Measurements from ENCODE around the gene ZSCAN9. TPM values are rescaled to one million over a fixed set of nuclear protein-coding genes. Genes with fewer than 3 reads are reported as not detected.
A peak's percentile ranks its signal among the peaks of the same experiment; 100 is the strongest.

ZSCAN9 gene
- total RNA-seq, 1 donor from 2014 or later: 40.1 TPM

DNA sequence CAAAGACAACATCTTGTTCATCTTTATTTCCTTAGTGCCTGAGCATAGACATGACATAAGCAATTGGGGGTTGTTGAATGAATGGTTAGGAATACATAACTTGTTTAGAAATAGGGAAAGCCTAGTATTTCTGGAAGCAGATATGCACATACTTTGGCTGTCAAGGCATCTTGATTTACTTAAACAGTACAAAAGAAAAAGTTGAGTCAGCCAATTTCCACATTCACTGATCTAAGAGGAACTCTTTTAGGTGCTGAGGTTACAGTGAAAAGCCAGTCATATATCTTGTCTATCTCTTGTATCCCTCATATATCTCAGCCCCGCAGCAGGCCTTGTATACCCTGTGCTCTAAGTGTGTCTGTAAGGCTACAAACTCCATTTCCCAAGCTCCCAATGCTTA is 15.4 kb downstream of the ZSCAN9 start:
- no peak overlapping the region for H3K4me3 Mint-ChIP-seq (ENCODE audit: low read depth)
- H3K27ac Mint-ChIP-seq: no peak overlapping the region
- H3K9me3 Mint-ChIP-seq (ENCODE audit: low read depth): no peaks in the 10 kb centered on the region
- TF ChIP-seq, protein P1, sequence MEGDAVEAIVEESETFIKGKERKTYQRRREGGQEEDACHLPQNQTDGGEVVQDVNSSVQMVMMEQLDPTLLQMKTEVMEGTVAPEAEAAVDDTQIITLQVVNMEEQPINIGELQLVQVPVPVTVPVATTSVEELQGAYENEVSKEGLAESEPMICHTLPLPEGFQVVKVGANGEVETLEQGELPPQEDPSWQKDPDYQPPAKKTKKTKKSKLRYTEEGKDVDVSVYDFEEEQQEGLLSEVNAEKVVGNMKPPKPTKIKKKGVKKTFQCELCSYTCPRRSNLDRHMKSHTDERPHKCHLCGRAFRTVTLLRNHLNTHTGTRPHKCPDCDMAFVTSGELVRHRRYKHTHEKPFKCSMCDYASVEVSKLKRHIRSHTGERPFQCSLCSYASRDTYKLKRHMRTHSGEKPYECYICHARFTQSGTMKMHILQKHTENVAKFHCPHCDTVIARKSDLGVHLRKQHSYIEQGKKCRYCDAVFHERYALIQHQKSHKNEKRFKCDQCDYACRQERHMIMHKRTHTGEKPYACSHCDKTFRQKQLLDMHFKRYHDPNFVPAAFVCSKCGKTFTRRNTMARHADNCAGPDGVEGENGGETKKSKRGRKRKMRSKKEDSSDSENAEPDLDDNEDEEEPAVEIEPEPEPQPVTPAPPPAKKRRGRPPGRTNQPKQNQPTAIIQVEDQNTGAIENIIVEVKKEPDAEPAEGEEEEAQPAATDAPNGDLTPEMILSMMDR (IDR thresholded peaks at IDR 0.05; ENCODE audit: unreplicated experiment): no peak
- DNase-seq (ENCODE audit: low spot score, unreplicated experiment): no peak
- H3K36me3 Mint-ChIP-seq (ENCODE audit: insufficient read depth): peaks cover 23% of the 10 kb centered on the region
- H3K4me1 Mint-ChIP-seq (ENCODE audit: low read depth): no peaks in the 10 kb centered on the region
- no peaks in the 10 kb centered on the region for H3K27me3 Mint-ChIP-seq

DNA sequence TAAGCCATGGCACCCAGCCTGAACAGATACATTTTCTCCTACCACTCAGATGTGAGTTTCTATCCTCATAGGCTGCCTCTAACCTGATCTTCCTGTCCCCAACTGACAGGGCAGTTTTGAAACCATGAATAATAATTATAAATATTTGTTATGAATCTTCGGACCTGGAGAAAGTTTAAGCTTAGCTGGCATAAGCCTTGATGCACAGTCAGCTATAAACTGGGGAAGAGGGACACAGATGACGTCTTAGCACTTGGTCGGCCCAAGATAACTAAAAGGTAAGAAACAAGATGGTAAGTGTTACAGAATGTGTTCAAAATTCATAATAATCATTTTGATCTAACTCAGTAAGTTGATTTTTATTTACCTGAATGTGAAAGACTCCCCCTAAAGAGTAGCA is 18.9 kb downstream of the ZSCAN9 start:
- Mint-ChIP-seq H3K4me3 (ENCODE audit: low read depth) (no peak overlapping the region), H3K36me3 (ENCODE audit: insufficient read depth) (peaks cover 16% of the 10 kb centered on the region), H3K4me1 (ENCODE audit: low read depth) (no peaks in the 10 kb centered on the region), H3K27me3 (no peaks in the 10 kb centered on the region), H3K27ac (no peak overlapping the region), H3K9me3 (ENCODE audit: low read depth) (no peaks in the 10 kb centered on the region)
- no peak for DNase-seq (ENCODE audit: low spot score, unreplicated experiment)
- TF ChIP-seq, protein P1 (IDR thresholded peaks at IDR 0.05; ENCODE audit: unreplicated experiment): no peak

DNA sequence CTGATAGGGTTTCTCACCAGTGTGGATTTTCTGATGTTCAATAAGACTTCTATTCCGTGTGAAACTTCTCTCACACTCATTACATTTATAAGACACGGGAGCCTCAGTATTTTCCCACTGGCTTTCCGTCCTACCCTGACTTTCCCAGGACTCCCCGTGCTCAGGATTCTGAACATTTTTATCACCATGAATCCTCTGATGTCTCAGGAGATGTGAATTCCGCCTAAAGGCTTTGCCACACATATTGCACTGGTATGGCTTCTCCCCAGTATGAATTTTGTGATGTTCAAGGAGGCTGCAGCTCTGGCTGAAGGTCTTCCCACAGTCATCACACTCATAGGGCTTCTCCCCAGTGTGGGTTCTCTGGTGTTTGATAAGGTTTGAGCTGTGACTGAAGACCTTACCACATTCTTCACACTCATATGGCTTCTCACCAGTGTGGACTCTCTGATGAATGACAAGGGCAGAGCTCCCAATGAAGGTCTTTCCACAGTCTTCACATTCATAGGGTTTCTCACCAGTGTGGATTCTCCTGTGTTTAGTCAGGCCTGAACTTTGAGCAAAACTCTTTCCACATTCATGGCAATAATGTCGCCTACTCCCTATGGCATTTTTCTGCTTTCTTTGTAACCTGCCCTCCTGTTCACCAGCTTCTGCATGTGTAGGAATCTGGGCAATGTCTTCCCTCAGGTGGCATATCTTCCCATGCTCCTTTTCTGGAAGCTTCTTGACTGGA is 20.3 kb downstream of the ZSCAN9 start:
- Mint-ChIP-seq H3K4me3 (ENCODE audit: low read depth) (no peak overlapping the region), H3K4me1 (ENCODE audit: low read depth) (no peaks in the 10 kb centered on the region), H3K36me3 (ENCODE audit: insufficient read depth) (peaks cover 18% of the 10 kb centered on the region), H3K27ac (no peak overlapping the region), H3K27me3 (no peaks in the 10 kb centered on the region), H3K9me3 (ENCODE audit: low read depth) (no peaks in the 10 kb centered on the region)
- DNase-seq (ENCODE audit: low spot score, unreplicated experiment): no peak
- TF ChIP-seq, protein P1 (IDR thresholded peaks at IDR 0.05; ENCODE audit: unreplicated experiment): no peak

DNA sequence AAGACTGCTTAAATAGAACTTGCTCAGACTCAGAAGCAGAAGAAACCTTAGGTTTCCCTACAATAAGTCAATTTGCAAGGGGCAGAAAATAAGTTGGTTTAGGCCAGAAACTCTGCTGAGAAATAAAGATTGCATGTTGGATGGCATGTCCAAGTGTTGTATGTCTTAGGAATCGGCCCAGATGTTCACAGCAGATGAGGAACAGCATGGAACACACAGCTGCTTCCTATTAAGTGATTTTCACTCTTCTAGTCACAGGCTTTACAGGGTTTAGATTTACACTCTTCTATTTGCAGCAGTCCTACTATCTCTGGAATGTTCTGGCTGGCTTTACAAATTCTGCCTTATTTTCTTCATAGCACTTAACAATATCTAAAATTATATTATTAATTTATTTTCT is 23.8 kb downstream of the ZSCAN9 start:
- no peak overlapping the region for H3K4me3 Mint-ChIP-seq (ENCODE audit: low read depth)
- H3K4me1 Mint-ChIP-seq (ENCODE audit: low read depth): peaks cover 10% of the 10 kb centered on the region
- H3K9me3 Mint-ChIP-seq (ENCODE audit: low read depth): no peaks in the 10 kb centered on the region
- H3K27me3 Mint-ChIP-seq: no peaks in the 10 kb centered on the region
- H3K36me3 Mint-ChIP-seq (ENCODE audit: insufficient read depth): peaks cover 18% of the 10 kb centered on the region
- DNase-seq (ENCODE audit: low spot score, unreplicated experiment): no peak
- no peak overlapping the region for H3K27ac Mint-ChIP-seq
- TF ChIP-seq, protein P1 (IDR thresholded peaks at IDR 0.05; ENCODE audit: unreplicated experiment): no peak

DNA sequence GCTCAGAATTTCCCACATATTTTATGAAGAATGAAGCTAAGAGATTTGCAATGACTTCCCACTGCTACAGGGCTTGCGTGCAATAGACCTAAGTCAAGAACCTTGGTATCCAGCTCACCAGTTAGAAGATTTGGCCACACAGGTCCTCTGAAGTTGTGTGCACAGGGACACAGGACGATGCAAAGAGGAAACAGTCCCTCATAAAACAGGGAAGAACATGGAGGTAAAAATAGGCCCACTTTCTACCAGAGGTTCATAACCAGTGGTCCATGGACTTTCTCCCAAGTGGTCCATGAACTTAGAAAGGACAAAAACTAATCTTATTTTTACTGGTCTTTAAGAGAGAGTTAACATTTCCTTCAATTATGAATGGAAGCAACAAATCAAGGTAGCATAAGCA is 25.7 kb downstream of the ZSCAN9 start:
- peaks cover 10% of the 10 kb centered on the region for H3K4me1 Mint-ChIP-seq (ENCODE audit: low read depth)
- H3K4me3 Mint-ChIP-seq (ENCODE audit: low read depth): peak overlapping the region; percentile 74
- peak overlapping the region; percentile 60 for H3K27ac Mint-ChIP-seq
- peaks cover 12% of the 10 kb centered on the region for H3K36me3 Mint-ChIP-seq (ENCODE audit: insufficient read depth)
- H3K9me3 Mint-ChIP-seq (ENCODE audit: low read depth): no peaks in the 10 kb centered on the region
- no peaks in the 10 kb centered on the region for H3K27me3 Mint-ChIP-seq
- TF ChIP-seq, protein P1 (IDR thresholded peaks at IDR 0.05; ENCODE audit: unreplicated experiment): no peak
- DNase-seq (ENCODE audit: low spot score, unreplicated experiment): no peak

All from progenitor cell of endocrine pancreas (in vitro differentiated cells).